IMR-90 (cell line): ENCODE measurements around the gene ZNF473. TPM values are rescaled to one million over a fixed set of nuclear protein-coding genes. Genes with fewer than 3 reads are reported as not detected.

Experiments used
- ATAC-seq: fragments of 200-7000 bp; cut with Tn5 transposase; 2 replicates; pipeline ENCODE4 v1.9.1; 2020; ENCODE audit warnings: low read depth, mild to moderate bottlenecking, moderate library complexity
- BruUV-seq: library from RNA; stranded (reverse); fragments of 400-500 nt; replicated peaks from 2 replicates; lab custom pipeline; 2021; lab: Mats Ljungman, UMichigan
- CTCF ChIA-PET: fragments of 300-600 bp; formaldehyde crosslinking; extraction: SDS; loops from one replicate; lab custom pipeline; 2021; ENCODE audit warnings: antibody characterized with exemption; lab: Yijun Ruan, JAX
- POLR2A ChIA-PET: fragments of 300-600 bp; sonication (Branson Sonifier 250); formaldehyde crosslinking; loops from one replicate; lab custom pipeline; 2022; ENCODE audit warnings: antibody characterized with exemption; ENCODE audit not compliant: unreplicated experiment; lab: Charles Lee
- DNase-seq: peaks from one replicate; pipeline ENCODE4 v3.0.0; 2013
- H2AFZ ChIP-seq: replicated peaks from 2 replicates; pipeline ENCODE3; 2013; ENCODE audit warnings: low read length, mild to moderate bottlenecking; ENCODE audit not compliant: poor library complexity
- H2AK5ac ChIP-seq: 2 replicates; pipeline ENCODE4 v1.6.1; 2013; ENCODE audit warnings: low read depth, low read length, inconsistent platforms
- H2AK9ac ChIP-seq: replicated peaks from 2 replicates; pipeline ENCODE3; 2013; ENCODE audit warnings: mild to moderate bottlenecking, low read depth, low read length, moderate library complexity; ENCODE audit not compliant: poor library complexity
- H2BK120ac ChIP-seq: 2 replicates; pipeline ENCODE4 v1.6.1; 2013; ENCODE audit warnings: low read depth, low read length, inconsistent platforms
- H2BK15ac ChIP-seq: 3 replicates; pipeline ENCODE4 v1.6.1; 2013; ENCODE audit warnings: low read depth, low read length, inconsistent platforms
- H2BK20ac ChIP-seq: 2 replicates; pipeline ENCODE4 v1.6.1; 2013; ENCODE audit warnings: low read depth, mild to moderate bottlenecking, inconsistent platforms, low read length, moderate library complexity
- H2BK5ac ChIP-seq: 2 replicates; pipeline ENCODE4 v1.6.1; 2013; ENCODE audit warnings: mild to moderate bottlenecking, low read depth, low read length, inconsistent platforms; ENCODE audit not compliant: poor library complexity, severe bottlenecking
- H3K14ac ChIP-seq: replicated peaks from 2 replicates; pipeline ENCODE4 v1.6.1; 2013; ENCODE audit warnings: low read depth, low read length, inconsistent platforms
- H3K18ac ChIP-seq: 2 replicates; pipeline ENCODE4 v1.6.1; 2013; ENCODE audit warnings: low read depth, low read length, control low read depth
- H3K23ac ChIP-seq: 2 replicates; pipeline ENCODE4 v1.6.1; 2013; ENCODE audit warnings: low read depth, low read length, inconsistent platforms
- H3K27ac ChIP-seq: 2 replicates; pipeline ENCODE4 v1.5.1; 2013; ENCODE audit warnings: mild to moderate bottlenecking, control low read depth, low read length; ENCODE audit not compliant: insufficient read depth
- H3K27me3 ChIP-seq: 2 replicates; pipeline ENCODE4 v1.6.1; 2013; ENCODE audit warnings: low read length; ENCODE audit not compliant: control insufficient read depth, insufficient read depth
- H3K36me3 ChIP-seq: 2 replicates; pipeline ENCODE4 v1.6.1; 2013; ENCODE audit warnings: low read length, mixed read lengths; ENCODE audit not compliant: control insufficient read depth, insufficient read depth
- H3K4ac ChIP-seq: 2 replicates; pipeline ENCODE4 v1.6.1; 2013; ENCODE audit warnings: low read depth, low read length, inconsistent platforms
- H3K4me1 ChIP-seq: 2 replicates; pipeline ENCODE4 v1.6.1; 2013; ENCODE audit warnings: low read length, mixed read lengths; ENCODE audit not compliant: control insufficient read depth, insufficient read depth
- H3K4me2 ChIP-seq: 2 replicates; pipeline ENCODE4 v1.6.1; 2013; ENCODE audit warnings: low read depth, mild to moderate bottlenecking, control low read depth, low read length, moderate library complexity
- H3K4me3 ChIP-seq: 2 replicates; pipeline ENCODE4 v1.5.1; 2013; ENCODE audit warnings: low read depth, mild to moderate bottlenecking, control low read depth, low read length, moderate library complexity; ENCODE audit not compliant: insufficient read depth
- H3K56ac ChIP-seq: 2 replicates; pipeline ENCODE4 v1.6.1; 2013; ENCODE audit warnings: low read length, inconsistent platforms; ENCODE audit not compliant: insufficient read depth; ENCODE audit errors: extremely low read depth
- H3K79me1 ChIP-seq, 2 experiments: 2 replicates each; pipeline ENCODE4 v1.6.1; 2013; ENCODE audit warnings: low read length in 2 of 2, inconsistent platforms in 1 of 2, low read depth in 1 of 2
- H3K9ac ChIP-seq: 2 replicates; pipeline ENCODE4 v1.6.1; 2013; ENCODE audit warnings: low read depth, low read length, control low read depth
- H3K9me1 ChIP-seq: 2 replicates; pipeline ENCODE4 v1.6.1; 2013; ENCODE audit warnings: low read length, inconsistent platforms; ENCODE audit not compliant: insufficient read depth
- H3K9me3 ChIP-seq: 2 replicates; pipeline ENCODE4 v1.6.1; 2013; ENCODE audit warnings: low read length; ENCODE audit not compliant: control insufficient read depth, insufficient read depth
- H4K20me1 ChIP-seq: 2 replicates; pipeline ENCODE4 v1.6.1; 2013; ENCODE audit warnings: low read length, inconsistent platforms; ENCODE audit not compliant: insufficient read depth
- H4K5ac ChIP-seq: 2 replicates; pipeline ENCODE4 v1.6.1; 2013; ENCODE audit warnings: mild to moderate bottlenecking, low read depth, low read length, control low read depth
- H4K8ac ChIP-seq, 2 experiments: 2 replicates each; pipeline ENCODE4 v1.6.1; 2013; ENCODE audit warnings: low read depth in 2 of 2, low read length in 2 of 2, control low read depth in 1 of 2, inconsistent platforms in 1 of 2
- H4K91ac ChIP-seq: 2 replicates; pipeline ENCODE4 v1.6.1; 2013; ENCODE audit warnings: low read depth, low read length, inconsistent platforms; ENCODE audit not compliant: insufficient read depth
- CHD1 ChIP-seq: IDR thresholded peaks from 2 replicates; pipeline ENCODE4 v1.6.1; 2012; ENCODE audit warnings: low read depth, low read length, improper control_type of control experiment
- MAZ ChIP-seq: IDR thresholded peaks from 2 replicates; pipeline ENCODE4 v1.6.1; 2012; ENCODE audit warnings: low read depth, mild to moderate bottlenecking, low read length, improper control_type of control experiment, moderate library complexity, borderline replicate concordance
- NFE2L2 ChIP-seq: fragments of 150-350 bp; IDR thresholded peaks from 2 replicates; pipeline ENCODE4 v1.6.1; 2016; ENCODE audit warnings: low read depth, mild to moderate bottlenecking, low read length
- POLR2A ChIP-seq: IDR thresholded peaks from 2 replicates; pipeline ENCODE4 v1.6.1; 2012; ENCODE audit warnings: mild to moderate bottlenecking, low read depth, low read length
- RAD21 ChIP-seq: IDR thresholded peaks from 2 replicates; pipeline ENCODE4 v1.6.1; 2012; ENCODE audit warnings: low read length, improper control_type of control experiment
- RCOR1 ChIP-seq: IDR thresholded peaks from 2 replicates; pipeline ENCODE4 v1.6.1; 2012; ENCODE audit warnings: mild to moderate bottlenecking, low read length, improper control_type of control experiment; ENCODE audit not compliant: insufficient replicate concordance
- WGBS, 2 experiments: methylation state at CpG; one replicate each; pipeline versions ENCODE4 v1.1.5 to v1.1.7; 2013; ENCODE audit warnings: missing lambda C conversion rate in 2 of 2; ENCODE audit not compliant: insufficient read length in 1 of 2; ENCODE audit errors: extremely low coverage in 2 of 2; 5-methylcytosine and 5-hydroxymethylcytosine counted together
- dilution Hi-C: fragments of 300-500 bp; cut with HindIII; formaldehyde crosslinking; loops from one replicate; pipeline ENCODE4 v1.14.3; 2018; ENCODE audit warnings: low sequenced_read_pairs; ENCODE audit not compliant: unreplicated experiment
- in situ Hi-C: fragments of 300-500 bp; cut with MboI; formaldehyde crosslinking; loops from 3 replicates; pipeline ENCODE4 v1.14.3; 2019; ENCODE audit warnings: low sequenced_read_pairs, inconsistent platforms, mixed read lengths
- intact Hi-C: fragments of 100-400 bp; cut with micrococcal nuclease; formaldehyde crosslinking; loops from 2 replicates; pipeline ENCODE4 v1.10.0; 2022
- polyA plus RNA-seq, 3 experiments: library from polyadenylated mRNA; depleted of rRNA; stranded (reverse); fragments of >200 nt; gene quantifications; 2 replicates each; pipeline ENCODE4 v1.2.3, GENCODE V29; 2012; ENCODE audit warnings: low replicate concordance in 1 of 3
- total RNA-seq: library from RNA; depleted of rRNA; stranded (reverse); fragments of >200 nt; gene quantifications from 2 replicates; pipeline ENCODE4 v1.2.3, GENCODE V29; 2012

The ZNF473 gene
- total and polyA plus RNA-seq, 2 of the 4 experiments (the other 2 are of a cell fraction): 4.5 to 13.3 TPM

DNA sequence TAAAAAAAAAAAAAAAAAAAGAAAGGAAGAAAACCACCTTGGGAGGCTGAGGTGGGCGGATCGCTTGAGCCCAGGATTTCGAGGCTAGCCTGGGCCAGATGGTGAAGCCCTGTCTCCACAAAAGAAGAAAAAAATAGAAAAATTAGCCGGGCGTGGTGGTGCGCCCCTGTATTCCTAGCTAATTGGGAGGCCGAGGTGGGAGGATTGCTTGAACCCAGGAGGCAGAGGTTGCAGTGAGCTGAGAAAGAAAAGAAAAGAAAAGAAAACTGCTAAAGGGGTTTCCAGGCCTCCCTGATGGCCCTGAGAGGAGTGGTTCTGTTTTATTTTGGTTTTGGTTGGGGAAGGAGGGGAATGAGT, 723 bp downstream of the ZNF473 start:
- H4K20me1 ChIP-seq: 0 out of 2 replicates have a peak, but pooled peaks cover 3% of the 10 kb centered on the region
- H3K9me3 ChIP-seq: no peaks in the 10 kb centered on the region
- H2AFZ ChIP-seq: no peak overlapping the region
- no peak overlapping the region; the same call in 1 of the 2 replicates for H3K4me3 ChIP-seq
- peaks cover 35 to 69% of the 10 kb centered on the region in 2 experiments for H3K79me1 ChIP-seq
- no peak for DNase-seq
- BruUV-seq: no TSS peak
- dilution Hi-C loops: no loop called here
- peaks cover 9% of the 10 kb centered on the region for H3K36me3 ChIP-seq
- no peak overlapping the region for H2BK5ac ChIP-seq
- POLR2A ChIA-PET: no interaction called here
- TF ChIP-seq POLR2A (no peak), NFE2L2 (no peak), MAZ (no peak), CHD1 (no peak), RAD21 (no peak), RCOR1 (no peak)
- no peak overlapping the region for H2BK20ac ChIP-seq
- H3K4ac ChIP-seq: no peak overlapping the region
- no peak overlapping the region for H3K9ac ChIP-seq
- H4K5ac ChIP-seq: no peak overlapping the region
- ATAC-seq: no peak
- WGBS, 2 experiments: 96% methylated on average over 7 of the region's 7 CpGs; no CpG with 5 or more reads in 1 of the 2 experiments
- no peaks in the 10 kb centered on the region; the same call in 1 of the 2 replicates for H3K9me1 ChIP-seq
- H3K14ac ChIP-seq: no peak overlapping the region
- H3K18ac ChIP-seq: no peak overlapping the region
- no peaks in the 10 kb centered on the region for H3K27me3 ChIP-seq
- intact Hi-C loops: loop anchor here (5.0 kb wide), 1 partner anchor 149 kb away; the partner anchor contains the start of genes AKT1S1 and TBC1D17
- H3K27ac ChIP-seq: no peak overlapping the region
- H2AK9ac ChIP-seq: peak overlapping the region; percentile 23
- H4K91ac ChIP-seq: no peak overlapping the region
- no peak overlapping the region; the same call in 1 of the 2 replicates for H2AK5ac ChIP-seq
- no peak overlapping the region for H3K23ac ChIP-seq
- H3K56ac ChIP-seq: no peak overlapping the region
- CTCF ChIA-PET: no interaction called here
- no peak overlapping the region; a peak in 1 of 4 replicates for H4K8ac ChIP-seq
- no peaks in the 10 kb centered on the region for H3K4me1 ChIP-seq
- in situ Hi-C loops: no loop called here
- peak overlapping the region; percentile 10 for H3K4me2 ChIP-seq
- H2BK15ac ChIP-seq: no peak overlapping the region
- H2BK120ac ChIP-seq: no peak overlapping the region
